NB4 (cell line): ENCODE data around the gene RBM17.

Experiments used
- MYC ChIP-seq: IDR thresholded peaks from 2 replicates; pipeline ENCODE4 v1.6.1; 2011; ENCODE audit warnings: low read depth, low read length
- POLR2A ChIP-seq: IDR thresholded peaks from 2 replicates; pipeline ENCODE4 v1.6.1; 2011; ENCODE audit warnings: mild to moderate bottlenecking; ENCODE audit not compliant: insufficient read length; ENCODE audit errors: extremely low read depth
- TF ChIP-seq, protein P1 (sequence below): IDR thresholded peaks from one replicate; pipeline ENCODE4 v1.5.1; 2012; ENCODE audit warnings: low read depth, low read length

DNA sequence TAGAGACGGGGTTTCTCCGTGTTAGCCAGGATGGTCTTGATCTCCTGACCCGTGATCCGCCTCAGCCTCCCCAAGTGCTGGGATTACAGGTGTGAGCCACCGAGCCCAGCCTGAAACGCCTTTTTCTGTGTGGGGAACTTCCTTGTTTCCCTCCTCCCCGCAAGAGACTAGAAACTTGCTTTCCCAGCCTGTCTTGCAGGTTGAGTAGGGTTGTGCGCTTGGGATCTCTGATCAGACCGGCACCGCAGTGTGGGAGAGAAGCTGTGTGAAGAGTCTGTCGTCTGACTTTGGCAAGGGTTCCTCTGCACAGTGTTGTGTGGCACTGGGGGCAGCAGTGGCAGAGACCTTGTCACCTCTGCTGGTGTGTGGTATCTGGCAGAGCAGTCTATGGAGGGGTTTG, 28.9 kb downstream of the RBM17 start:
- TF ChIP-seq POLR2A (no peak), MYC (no peak)
- TF ChIP-seq, protein P1, sequence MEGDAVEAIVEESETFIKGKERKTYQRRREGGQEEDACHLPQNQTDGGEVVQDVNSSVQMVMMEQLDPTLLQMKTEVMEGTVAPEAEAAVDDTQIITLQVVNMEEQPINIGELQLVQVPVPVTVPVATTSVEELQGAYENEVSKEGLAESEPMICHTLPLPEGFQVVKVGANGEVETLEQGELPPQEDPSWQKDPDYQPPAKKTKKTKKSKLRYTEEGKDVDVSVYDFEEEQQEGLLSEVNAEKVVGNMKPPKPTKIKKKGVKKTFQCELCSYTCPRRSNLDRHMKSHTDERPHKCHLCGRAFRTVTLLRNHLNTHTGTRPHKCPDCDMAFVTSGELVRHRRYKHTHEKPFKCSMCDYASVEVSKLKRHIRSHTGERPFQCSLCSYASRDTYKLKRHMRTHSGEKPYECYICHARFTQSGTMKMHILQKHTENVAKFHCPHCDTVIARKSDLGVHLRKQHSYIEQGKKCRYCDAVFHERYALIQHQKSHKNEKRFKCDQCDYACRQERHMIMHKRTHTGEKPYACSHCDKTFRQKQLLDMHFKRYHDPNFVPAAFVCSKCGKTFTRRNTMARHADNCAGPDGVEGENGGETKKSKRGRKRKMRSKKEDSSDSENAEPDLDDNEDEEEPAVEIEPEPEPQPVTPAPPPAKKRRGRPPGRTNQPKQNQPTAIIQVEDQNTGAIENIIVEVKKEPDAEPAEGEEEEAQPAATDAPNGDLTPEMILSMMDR: no peak
